ENCODE results near the gene TNFAIP1.
"Not testable (repeated sequence)": the region's sequence is repeated elsewhere in the genome, so short reads cannot be mapped to it uniquely, and the experiment has no call there.

TNFAIP1 gene

GRCh38 chr17:28335201-28335958 is at the start of gene TNFAIP1, which contains the start of gene IFT20:
TNFAIP1 (plus strand) TSS chr17:28335761; CDS start chr17:28339522, 3,761 bp downstream.
IFT20 (minus strand) TSS chr17:28335472; CDS start chr17:28331985, 3,487 bp downstream.
- DNase-seq (ENCODE audit: low read depth) = peak; percentile 96

- DNase-seq (ENCODE audit: low read depth) = no peak
Observed at GRCh38 chr17:28285965-28286364, 49.6 kb upstream of the TNFAIP1 start.

- DNase-seq (ENCODE audit: low read depth) = no peak
Observed at GRCh38 chr17:28290703-28291102, 44.9 kb upstream of the TNFAIP1 start.

- DNase-seq (ENCODE audit: low read depth) = no peak
Observed at GRCh38 chr17:28291780-28292330, 43.7 kb upstream of the TNFAIP1 start.

GRCh38 chr17:28292878-28293277 is 42.7 kb upstream of the TNFAIP1 start:
- not testable (repeated sequence) for DNase-seq (ENCODE audit: low read depth)

- no peak for DNase-seq (ENCODE audit: low read depth)
Observed at GRCh38 chr17:28293994-28294393, 41.6 kb upstream of the TNFAIP1 start.

DNA sequence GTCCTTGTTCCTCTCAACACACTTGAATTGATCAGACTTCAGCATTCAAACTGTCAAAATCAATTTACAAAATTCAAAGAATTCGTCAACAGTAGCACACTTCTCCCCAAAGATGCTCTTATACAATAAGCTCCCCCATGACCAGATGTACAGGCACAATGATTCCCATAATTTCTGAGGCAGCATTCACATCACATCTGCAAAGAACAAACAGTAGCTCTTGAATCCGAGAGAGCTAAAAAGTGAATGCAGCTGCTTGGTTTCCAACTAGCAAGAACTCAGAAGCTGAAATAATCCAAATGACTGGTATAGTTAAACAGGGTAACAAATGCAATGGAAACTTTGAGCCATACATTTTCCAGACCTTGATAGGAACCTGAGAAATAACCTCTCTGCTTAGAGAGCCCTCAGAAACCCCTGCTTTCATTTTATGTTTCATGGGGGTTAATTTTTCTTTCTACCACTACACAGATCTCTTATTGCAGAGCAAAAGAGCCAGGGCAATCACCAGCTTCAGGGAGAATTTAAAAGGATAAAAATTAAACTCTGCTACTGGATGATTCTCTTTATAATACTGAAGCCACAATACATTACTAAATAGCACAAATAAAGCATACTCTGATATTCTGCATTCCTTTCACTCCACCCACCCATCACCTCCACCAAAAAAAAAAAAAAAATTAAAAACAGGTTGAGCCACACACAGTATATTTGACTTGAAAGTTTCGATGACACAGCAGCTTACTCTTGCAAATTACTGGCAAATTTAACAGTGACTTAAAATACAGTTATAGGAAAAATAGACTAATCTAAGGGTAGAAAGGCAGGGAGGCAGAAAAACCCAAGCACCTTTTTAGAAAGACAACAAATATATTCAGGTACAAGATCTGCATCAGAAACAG is 39.6 kb upstream of the TNFAIP1 start:
- DNase-seq (ENCODE audit: low read depth) = no peak

DNA sequence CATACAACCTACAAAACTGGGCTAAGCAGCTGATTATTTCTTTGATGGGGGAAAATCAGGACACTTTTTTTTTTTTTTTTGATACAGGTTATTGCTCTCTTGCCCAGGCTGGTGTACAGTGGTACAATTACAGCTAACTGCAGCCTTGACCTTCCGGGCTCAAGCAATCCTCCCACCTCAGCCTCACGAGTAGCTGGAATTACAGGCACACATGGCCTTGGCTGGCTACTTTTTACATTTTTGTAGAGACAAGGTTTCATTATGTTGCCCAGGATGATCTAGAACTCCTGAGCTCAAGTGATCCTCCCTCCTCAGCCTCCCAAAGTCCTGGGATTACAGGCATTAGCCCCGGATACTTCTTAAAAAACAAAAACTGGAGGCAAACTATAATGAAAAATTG is 37.1 kb upstream of the TNFAIP1 start:
- no peak for DNase-seq (ENCODE audit: low read depth)

- DNase-seq (ENCODE audit: low read depth) = no peak
Observed at GRCh38 chr17:28306954-28307401, 28.6 kb upstream of the TNFAIP1 start.

GRCh38 chr17:28313841-28314240 is 21.7 kb upstream of the TNFAIP1 start:
- DNase-seq (ENCODE audit: low read depth) = no peak

GRCh38 chr17:28315846-28316705 is 19.5 kb upstream of the TNFAIP1 start:
- DNase-seq (ENCODE audit: low read depth) = no peak

DNA sequence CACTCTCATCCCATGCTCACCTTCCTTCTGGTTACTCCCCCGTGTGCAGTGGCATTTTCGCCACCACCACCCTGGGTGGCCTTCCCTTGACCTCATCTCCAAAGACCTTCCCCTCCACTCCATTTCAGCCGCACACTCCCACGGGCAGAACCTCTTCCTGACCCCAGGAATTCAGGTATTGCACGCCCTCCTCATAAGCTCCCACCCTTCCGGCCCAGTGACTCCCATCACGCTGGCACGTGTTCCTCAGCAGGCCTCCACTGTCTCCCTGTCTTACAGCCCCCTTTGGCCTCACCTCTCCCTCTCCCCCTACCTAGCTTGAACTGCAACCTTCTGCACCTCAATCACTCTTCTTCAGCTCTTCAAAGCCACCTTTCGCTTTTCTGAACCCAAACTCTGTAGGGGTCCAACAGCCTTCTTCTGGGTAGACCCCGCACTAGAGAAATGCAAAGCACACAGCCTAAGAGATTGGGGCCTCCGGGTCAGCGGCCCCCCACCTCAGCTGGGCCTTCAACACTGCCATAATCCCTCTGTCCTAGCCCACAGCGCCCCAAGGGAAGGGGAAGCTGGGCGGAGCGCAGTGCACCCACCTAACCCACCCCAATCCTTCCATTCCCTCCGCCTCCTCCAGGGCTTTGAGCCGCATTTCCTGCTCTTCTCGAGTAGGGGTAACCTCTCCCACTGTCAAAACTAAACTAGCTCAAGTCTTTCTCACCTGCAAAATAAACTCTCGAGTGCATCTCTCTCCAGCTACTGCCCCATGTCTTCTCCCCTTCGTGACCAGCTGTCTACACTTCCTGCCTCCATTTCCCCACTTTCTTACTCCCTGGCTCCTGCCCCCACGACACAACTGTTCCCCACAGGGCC is 18.2 kb upstream of the TNFAIP1 start:
- DNase-seq (ENCODE audit: low read depth) = no peak

- DNase-seq (ENCODE audit: low read depth) = no peak
Observed at GRCh38 chr17:28317966-28318758, 17.4 kb upstream of the TNFAIP1 start.

GRCh38 chr17:28318759-28319597 is 16.6 kb upstream of the TNFAIP1 start, which contains the start of gene TMEM97:
TMEM97 (plus strand) TSS chr17:28319200; CDS start chr17:28319240, 40 bp downstream.
- DNase-seq (ENCODE audit: low read depth) = peak; percentile 87

GRCh38 chr17:28319598-28319935 is 16.0 kb upstream of the TNFAIP1 start:
- DNase-seq (ENCODE audit: low read depth) = no peak

- DNase-seq (ENCODE audit: low read depth) = no peak
Observed at GRCh38 chr17:28320215-28321061, 15.1 kb upstream of the TNFAIP1 start.

GRCh38 chr17:28324267-28324745 is 11.3 kb upstream of the TNFAIP1 start:
- DNase-seq (ENCODE audit: low read depth) = no peak

- DNase-seq (ENCODE audit: low read depth) = no peak
Observed at GRCh38 chr17:28324781-28325180, 10.8 kb upstream of the TNFAIP1 start.
